ENCODE measurements around the gene ATAD3A.

The ATAD3A gene

DNA sequence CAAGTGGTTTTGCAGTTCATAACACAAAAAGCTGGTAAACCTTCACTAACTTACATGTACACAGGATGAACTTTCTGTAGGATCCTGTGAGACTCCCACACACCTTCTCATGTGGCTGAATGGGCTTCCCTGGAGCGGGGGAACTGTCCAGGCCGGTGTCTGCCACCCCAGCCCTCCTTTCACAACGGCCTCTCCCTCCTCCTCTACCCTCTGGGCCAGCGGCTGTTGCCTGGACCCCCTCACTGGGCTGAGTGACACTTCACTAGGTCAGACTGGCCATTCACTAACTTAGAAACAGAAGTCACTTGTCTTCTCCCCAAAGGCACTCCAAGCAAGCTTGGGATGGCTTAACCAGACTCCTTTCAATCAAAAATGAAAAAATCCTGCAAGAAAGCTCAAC lies 46.6 kb downstream of the ATAD3A start:
- no peak for DNase-seq

DNA sequence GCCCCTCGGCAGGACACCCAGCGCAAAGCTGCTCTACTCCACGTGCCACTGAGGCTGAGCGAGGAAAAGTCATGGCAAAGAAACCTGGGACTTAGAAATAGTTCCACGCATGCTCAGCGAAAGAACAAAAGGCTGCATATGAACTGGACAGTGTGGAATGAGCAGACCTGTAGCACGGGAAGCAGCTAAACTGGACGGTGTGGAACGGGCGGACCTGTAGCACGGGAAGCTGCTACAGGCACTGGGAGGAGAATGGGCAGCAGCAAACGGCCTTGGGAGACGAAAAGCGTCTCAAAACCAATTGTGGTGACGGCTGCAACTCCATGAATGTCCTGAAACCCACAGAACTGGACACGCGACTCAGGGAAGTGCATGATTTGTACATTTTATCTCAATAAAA lies 47.1 kb downstream of the ATAD3A start:
- no peak for DNase-seq

DNA sequence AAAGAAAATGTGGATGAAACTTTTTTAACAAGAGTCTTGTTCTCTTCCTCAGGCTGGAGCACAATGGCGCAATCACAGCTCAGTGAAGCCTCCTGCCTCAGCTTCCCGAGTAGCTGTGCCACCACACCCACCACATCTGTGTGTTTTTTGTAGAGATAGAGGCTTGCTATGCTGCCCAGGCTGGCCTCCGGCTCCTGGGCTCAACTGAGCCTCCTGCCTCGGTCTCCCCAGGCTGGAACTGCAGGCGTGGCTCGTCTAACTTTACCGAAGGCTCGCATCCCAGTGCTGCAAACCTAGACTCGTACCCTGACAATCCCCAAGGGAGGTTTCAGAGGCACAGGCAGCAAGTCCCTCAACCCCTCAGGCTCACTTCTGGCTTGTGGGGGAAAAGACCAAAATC lies 48.2 kb downstream of the ATAD3A start:
- DNase-seq = no peak

DNA sequence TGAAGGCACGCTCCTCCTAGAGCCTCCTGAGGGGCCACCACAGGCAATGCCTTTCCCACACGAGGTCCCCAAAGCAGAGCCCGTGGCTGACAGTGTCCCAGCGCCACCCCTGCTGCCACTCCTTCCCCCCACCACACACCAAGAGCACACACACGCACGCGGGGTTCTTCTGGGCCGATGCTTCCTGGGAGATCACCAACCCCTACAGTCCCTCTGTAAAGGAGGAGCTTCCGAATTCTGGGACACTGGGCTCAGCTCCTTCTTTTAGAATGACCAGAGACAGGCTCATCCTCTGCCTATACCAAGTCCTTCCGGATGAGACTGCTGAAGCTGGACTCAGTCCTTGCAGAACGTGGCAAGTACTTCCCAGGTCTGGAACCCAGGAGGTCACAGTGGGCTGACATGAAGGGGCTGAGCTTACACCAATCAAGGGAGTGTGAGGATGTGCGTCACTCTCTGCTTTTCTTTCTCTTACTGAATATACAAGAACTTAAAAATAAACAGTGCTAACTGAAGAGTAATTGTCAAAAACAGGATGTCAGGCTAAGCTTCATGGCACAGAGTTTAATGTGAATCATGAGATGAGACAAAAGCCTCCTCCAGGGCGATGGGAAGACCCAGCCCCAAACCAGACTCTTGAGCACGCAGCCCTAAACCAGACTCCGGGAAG lies 50.0 kb downstream of the ATAD3A start:
- no peak for DNase-seq

DNA sequence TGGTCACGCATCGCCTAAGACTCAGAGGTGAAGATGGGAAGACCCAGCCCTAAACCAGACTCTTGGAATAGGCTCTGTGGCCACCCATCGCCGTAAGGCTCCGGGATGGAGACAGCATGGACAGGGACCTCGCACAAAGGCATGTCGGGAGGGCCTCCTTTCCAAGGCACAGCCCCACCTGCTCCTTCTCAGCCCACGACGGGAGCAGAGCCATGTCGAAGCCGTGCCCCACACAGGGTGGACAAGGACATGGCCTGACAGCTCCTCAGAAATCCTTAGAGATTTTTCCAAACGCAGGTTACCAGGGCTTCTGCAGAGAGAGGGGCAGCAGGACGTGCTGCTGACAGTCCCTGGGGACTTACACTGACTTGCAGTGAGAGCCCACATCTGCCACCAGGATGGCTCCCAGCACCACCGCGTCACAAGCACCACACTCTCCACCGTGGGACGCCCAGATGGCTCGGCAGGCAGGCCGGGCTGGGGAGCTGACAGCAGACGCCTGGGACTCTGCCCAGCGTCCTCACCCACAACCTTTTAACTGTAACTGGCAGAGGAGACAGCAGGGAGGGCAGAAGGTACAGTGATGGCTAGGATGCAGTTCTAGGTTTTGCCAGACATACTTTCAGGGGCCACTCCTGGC lies 50.7 kb downstream of the ATAD3A start:
- no peak for DNase-seq

DNA sequence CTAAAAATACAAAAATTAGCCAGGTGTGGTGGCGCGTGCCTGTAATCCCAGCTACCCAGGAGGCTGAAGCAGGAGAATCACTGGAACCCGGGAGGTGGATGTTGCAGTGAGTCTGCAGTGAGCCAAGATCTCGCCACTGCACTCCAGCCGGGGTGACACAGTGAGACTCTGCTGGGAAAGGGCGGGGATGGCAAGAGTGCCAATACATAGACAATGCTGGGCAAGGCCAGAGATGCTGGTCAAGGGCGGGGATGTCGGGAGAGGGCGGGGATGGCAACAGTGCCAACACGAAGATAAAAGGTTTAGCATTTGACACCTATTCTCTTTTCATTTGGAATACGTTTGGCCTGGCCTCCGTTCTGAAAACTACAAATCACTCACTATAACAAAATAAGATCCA lies 51.7 kb downstream of the ATAD3A start:
- no peak for DNase-seq

DNA sequence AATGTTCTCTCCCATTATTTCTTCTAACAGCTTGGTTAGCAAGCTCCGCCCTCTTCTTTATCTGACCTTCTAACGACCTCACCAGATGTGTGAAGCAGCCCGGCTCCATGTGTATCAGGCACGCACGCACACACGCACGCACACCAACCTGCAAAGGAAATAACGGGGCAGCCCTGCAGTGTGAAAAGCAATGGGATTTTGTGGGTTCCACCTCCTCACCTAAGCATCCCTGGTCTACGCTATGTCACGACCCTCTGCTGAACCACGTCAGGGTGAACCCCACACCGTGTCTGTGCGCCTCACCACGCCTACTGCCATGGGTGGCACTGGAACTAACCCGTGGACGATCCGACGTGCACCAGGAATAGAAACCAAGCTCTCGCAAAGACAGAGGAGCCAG lies 52.3 kb downstream of the ATAD3A start:
- DNase-seq = no peak

DNA sequence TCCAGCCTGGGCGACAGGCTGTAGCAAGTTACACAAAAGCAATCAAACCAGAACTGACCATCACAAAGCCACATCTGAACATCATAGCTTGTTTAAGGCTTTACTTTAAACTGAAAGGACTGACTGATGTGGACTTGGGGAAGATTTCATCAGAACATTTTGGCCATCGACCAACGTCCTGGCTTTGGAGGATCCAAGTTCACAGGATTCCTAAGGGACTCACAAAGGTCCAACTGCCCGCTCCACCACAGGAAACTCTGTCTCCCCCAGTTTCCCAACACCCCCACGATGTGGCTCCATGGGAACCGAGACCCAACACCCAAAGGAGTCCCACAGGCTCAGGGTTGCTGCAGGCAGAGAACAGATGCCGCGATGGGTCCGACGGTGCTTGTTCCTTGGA lies 53.4 kb downstream of the ATAD3A start:
- DNase-seq = no peak

DNA sequence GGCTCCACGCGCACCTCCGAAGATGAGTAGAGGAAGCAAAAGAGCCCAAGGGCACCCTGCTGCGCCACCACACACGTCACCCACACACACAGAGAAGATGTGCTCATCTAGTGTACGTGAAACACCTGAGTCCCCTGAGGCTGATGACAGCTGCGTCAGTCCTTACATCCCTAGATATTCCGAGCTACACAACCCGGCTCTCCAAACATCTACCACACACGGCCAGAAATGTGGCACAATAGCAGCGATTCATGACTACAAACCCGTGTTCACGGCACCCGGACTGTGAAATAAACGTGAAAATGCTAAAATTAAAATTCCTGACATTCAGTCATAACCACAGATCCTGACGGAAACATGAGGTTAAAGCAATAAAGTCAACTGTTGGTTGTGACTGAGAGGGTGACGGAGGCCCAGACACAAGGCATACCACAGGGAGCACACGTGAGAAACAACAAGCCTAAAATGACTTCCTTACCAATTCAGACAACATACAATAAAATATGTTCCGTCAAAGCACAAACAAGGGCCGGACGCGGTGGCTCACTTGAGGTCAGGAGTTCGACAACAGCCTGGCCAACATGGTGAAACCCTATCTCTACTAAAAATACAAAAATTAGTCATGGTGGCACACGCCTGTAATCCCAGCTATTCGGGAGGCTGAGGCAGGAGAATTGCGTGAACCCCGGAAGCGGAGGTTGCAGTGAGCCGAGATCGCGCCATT lies 55.4 kb downstream of the ATAD3A start:
- no peak for DNase-seq

DNA sequence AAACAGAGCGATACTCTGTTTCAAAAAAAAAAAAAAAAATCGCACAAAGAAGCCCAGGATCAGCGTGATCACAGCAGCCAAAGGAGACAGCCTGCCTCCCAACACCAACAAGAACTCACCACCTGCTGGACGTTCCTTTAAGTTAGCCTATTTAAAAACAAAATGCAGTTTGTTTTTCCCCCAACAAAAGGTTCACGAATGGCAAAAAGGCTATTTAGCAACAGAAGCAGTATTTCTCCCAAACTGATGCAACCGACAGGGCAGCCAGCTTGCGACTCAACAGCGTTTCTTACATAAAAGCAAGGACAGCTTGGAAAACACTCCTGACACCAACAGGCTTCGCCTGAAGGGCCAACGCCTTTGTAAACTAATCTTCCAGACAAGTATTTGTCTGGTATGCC lies 55.9 kb downstream of the ATAD3A start:
- DNase-seq = no peak

DNA sequence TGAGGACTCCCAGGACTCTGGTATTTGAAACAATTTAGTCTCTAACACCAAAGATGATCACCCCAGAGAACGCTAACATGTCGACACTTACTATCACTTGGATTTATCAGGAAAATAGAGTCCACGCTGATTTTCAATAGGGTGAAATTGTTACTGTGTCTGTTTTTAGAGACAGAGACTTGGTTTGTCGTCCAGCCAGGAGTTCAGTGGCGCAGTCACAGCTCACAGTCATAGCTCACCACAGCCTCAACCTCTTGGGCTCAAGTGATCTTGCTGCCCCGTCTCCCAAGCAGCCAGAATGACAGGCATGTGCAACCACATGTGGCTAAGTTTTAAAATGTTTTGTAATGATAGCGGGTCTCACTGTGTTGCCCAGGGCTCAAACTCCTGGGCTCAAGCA lies 57.4 kb downstream of the ATAD3A start:
- DNase-seq = no peak

DNA sequence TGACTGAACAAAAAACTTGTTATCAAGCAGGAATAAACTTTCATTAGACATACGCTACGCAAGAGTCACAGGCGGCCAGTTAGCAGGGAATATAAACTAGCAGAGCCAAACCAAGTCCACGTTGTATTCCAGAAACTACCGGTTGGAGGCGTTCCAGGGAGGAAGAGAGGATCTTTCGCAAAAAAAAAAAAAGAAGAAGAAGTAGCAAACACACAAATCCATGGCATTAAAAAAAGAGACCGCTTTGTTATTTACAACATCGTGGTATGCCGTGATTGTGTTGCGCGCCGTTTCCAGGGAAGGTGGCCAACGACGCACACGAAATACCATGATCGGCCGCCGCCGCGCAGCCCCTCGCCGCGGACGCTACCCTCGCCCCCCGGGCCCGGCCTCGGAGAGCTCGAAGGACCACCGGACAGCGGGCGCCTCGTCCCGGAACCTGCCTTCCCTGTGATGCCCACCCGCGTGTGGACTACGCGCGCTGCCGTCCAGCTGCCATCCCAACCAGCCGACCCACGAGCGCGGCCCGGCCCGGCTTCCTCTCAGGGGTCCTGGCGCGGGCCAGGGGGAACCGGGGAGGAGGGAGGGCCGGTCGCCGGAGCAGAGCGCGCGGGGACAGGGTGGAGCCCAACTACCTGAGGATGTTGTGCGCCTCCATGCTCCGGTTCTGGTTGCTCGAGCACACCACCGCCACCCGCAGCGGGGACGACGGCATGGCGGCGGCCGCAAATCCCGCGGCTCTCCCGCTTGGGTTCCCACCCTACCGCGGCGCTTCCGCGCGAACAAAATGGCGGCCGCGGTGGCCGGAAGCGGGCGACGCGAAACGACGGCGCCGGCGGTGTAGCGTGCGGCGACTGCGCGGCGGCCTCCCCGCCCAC lies 62.1 kb downstream of the ATAD3A start:
- DNase-seq = no peak

DNA sequence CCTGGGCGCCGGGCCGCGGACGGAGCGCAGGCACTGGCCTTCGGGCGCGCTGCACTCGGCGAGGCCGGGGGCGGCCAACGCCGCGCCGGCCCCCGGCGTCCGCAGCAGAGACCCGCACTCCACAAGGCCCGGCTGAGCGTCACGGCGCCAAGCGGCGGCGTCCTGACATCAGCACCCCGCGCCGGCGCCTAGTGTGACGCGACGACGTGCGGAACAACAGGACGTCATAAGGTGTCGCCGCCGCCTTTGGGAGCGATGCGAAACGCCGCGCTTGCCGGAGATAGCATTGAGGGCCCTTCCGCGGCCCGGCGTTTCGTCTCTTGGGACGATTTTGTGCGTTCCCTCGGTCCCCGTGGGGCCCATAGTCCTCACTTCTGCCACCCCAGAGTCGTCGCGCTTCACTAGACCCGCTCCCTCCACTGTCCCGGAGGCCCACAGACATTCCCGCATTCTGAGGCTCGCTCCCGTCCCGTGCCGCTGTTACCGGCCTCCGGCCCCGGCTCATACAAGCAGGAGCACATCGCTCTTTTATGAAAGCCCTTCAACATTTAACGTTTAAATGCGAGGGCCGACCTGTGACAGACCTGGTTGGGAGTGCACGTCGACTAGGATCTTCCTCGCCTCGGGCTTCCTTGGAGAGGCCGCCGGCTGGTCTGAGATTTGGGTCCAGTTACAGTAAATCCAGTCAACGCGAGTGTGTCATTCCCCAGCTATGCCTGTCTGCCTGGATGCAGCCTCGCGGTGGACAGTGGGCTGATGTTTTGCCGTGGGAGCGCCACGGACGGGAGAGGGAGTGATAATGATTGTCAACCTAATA lies 63.0 kb downstream of the ATAD3A start, which contains the start of gene SSU72:
Gene SSU72, minus strand, starts transcription at position 143 of the 817 bp plus-strand sequence. CDS start 306 bp downstream, outside the sequence.
- peak; percentile 86 for DNase-seq

DNA sequence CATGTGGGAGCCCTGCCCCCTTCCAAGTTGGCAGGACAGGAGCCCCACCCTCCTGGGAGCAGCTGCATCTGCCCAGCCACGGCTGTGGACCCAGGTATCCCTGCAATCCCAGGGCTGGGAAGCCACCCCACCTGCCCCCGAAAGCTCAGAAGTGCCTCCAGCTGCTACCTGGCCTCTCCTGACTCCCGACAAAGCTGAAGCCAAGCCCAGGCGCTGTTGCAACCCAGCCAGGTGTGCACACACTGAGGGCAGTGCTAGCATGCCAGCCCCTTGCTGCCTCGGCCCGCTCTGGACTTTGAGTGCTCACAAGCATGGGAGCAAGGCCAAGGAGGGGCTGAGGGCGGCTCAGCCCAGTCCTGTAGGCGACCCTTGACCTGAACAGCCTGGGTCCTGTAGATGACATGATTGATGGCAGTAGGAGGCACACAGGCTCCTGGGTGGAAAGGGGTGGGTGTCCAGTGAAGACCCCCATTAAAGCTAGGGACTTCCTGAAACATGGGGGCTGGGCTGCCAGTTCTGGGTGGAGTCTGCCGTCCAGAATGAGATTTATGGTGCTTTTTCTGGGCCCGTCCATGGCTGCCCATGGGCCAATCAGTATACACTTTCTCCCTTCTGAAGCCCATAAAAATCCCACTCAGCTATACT lies 65.5 kb downstream of the ATAD3A start:
- no peak for DNase-seq

DNA sequence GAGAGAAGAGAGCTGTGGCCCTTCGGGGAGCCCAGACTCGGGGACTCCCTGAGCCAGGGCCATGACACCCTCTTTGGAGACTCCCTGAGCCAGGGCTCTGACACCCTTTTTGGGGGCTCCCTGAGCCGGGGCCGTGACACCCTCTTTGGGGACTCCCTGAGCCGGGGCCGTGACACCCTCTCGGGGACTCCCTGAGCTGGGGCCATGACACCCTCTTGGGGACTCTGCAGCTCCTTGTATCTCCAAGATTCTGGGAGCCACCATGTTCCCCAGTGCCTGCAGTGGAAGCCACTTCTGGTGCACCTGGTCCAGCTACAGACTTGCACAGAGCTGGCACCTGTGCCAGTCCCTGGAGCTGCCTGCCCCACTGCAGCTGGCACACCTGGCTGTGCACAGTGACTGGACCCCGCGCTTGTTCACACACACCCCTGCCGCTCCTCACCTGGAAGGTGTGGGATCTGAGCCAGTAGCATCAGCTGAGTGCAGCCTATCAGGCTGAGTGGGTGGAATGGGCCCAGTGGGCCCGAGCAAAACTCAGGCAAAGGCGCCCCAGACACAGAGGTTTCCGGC lies 66.5 kb downstream of the ATAD3A start:
- no peak for DNase-seq

DNA sequence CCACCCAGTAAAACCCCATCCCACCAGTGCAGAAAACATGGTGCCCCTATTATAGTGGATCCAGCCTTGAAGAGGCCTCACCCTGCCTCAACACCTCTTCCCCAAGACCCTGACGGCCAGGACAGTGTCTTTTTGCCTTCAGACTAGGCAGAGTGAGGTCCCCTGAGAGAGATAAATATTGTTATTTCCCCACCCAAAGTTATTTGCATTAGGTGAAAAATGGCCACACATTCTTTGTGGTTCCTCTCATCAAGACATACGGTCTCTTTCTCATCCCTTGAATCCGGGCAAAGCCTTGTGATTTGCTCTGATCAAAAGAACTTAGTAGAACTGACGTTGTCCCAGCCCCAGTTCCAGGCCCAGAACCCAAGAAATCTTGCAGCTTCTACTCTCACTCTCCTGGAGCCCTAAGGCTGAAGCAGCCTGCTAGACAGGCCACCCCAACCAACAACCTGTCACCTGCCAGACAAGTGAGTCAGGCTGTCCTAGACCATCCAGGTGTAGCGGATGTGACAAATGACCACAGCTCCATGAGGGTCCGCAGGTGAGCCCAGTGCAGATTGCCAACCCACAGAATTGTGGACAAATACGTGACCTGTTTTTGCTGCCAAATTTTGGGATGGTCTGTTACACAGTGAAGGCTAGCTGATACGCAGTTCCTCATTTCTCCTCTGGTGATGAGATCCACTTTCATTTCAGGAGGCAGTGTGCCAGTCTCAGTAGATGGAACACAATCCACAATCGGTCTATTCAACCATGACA lies 70.8 kb downstream of the ATAD3A start:
- no peak for DNase-seq

DNA sequence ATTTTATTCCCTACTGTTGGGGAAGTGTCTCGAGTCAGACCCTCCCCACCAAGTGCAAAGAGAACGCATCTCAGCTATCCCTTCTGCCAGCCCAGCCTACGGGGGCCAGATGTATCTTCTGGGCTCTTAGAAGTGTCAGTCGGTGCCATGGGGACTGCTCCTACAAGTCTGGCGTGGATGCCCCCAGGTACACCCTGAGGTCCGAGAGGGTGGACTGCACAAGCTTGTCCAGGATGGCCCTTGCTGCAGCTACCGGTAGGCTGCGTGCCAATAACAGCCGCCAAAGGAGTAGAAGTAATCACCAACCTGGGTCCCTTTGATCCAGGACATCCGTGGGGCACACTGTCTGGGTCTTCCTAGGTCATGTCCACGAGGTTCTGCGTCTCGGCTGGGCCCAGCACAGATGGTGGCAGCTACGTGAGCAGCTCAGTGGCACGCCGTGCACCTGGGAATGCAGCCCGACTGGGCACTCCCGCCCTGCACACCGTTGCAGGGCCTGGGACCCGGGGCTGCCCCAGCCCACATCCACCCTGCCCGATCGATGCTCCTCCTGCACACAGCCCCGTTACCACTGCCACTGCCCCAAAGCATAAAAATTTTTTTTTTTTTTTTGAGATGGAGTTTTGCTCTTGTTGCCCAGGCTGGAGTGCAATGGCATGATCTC lies 71.5 kb downstream of the ATAD3A start:
- DNase-seq = no peak
